Panc1 (cell line): ENCODE data around the gene GRID2. TPM values are rescaled to one million over a fixed set of nuclear protein-coding genes. Genes with fewer than 3 reads are reported as not detected.

Source experiments
- ATAC-seq: fragments of 200-7000 bp; cut with Tn5 transposase; 2 replicates; pipeline ENCODE4 v1.9.1; 2020; ENCODE audit warnings: mild to moderate bottlenecking, moderate library complexity
- BruUV-seq: library from RNA; stranded (reverse); fragments of 400-500 nt; replicated peaks from 2 replicates; lab custom pipeline; 2021; lab: Mats Ljungman, UMichigan
- CTCF ChIA-PET: fragments of 300-600 bp; sonication (Branson Sonifier 250); formaldehyde crosslinking; loops from one replicate; lab custom pipeline; 2022; ENCODE audit warnings: antibody characterized with exemption; lab: Charles Lee
- POLR2A ChIA-PET: fragments of 300-600 bp; sonication (Branson Sonifier 250); formaldehyde crosslinking; loops from one replicate; lab custom pipeline; 2022; ENCODE audit warnings: antibody characterized with exemption; lab: Charles Lee
- DNase-seq: peaks from one replicate; pipeline ENCODE4 v3.0.0-alpha.2; 2010; ENCODE audit warnings: low read depth, low spot score
- H3K27ac ChIP-seq: 2 replicates; pipeline ENCODE4 v1.5.1; 2011; ENCODE audit warnings: mild to moderate bottlenecking, low read length, inconsistent platforms
- H3K27me3 ChIP-seq: fragments of 200-500 bp; sonication (Bioruptor generic); 2 replicates; pipeline ENCODE4 v1.6.0; 2014; ENCODE audit warnings: low read length, inconsistent platforms; ENCODE audit not compliant: control insufficient read depth, insufficient read depth
- H3K36me3 ChIP-seq: fragments of 200-500 bp; sonication (Bioruptor generic); 2 replicates; pipeline ENCODE4 v1.5.1; 2014; ENCODE audit warnings: inconsistent platforms, mild to moderate bottlenecking, low read length, moderate library complexity; ENCODE audit not compliant: control insufficient read depth, insufficient read depth
- H3K4me1 ChIP-seq: 2 replicates; pipeline ENCODE4 v1.5.1; 2011; ENCODE audit warnings: inconsistent platforms, mild to moderate bottlenecking, low read length, moderate library complexity; ENCODE audit not compliant: control insufficient read depth, insufficient read depth
- H3K4me3 ChIP-seq, 2 experiments: 2 replicates each; pipeline ENCODE4 v1.5.1; 2011 to 2012; ENCODE audit warnings: low read depth in 2 of 2, low read length in 2 of 2, mild to moderate bottlenecking in 2 of 2, inconsistent platforms in 1 of 2, moderate library complexity in 1 of 2
- H3K9me3 ChIP-seq: fragments of 200-500 bp; sonication (Bioruptor generic); 2 replicates; pipeline ENCODE4 v1.5.1; 2014; ENCODE audit warnings: low read depth, mild to moderate bottlenecking, inconsistent platforms, low read length, moderate library complexity; ENCODE audit not compliant: control insufficient read depth, insufficient read depth
- POLR2AphosphoS5 ChIP-seq: IDR thresholded peaks from 2 replicates; pipeline ENCODE4 v1.6.1; 2012; ENCODE audit warnings: mild to moderate bottlenecking, low read depth, low read length, moderate library complexity
- SIN3A ChIP-seq: IDR thresholded peaks from 2 replicates; pipeline ENCODE4 v1.6.1; 2012; ENCODE audit warnings: low read depth, mild to moderate bottlenecking, low read length, moderate library complexity, borderline replicate concordance; ENCODE audit not compliant: insufficient read depth
- TCF7L2 ChIP-seq: IDR thresholded peaks from 2 replicates; pipeline ENCODE4 v1.6.1; 2011; ENCODE audit warnings: mild to moderate bottlenecking, low read depth, low read length, inconsistent platforms
- in situ Hi-C: cut with HindIII; loops from 2 replicates; pipeline ENCODE4 v1.10.0; 2016; ENCODE audit warnings: low sequenced_read_pairs, low pct_unique_long_range_greater_than_20kb
- intact Hi-C: fragments of 100-400 bp; cut with micrococcal nuclease; formaldehyde crosslinking; loops from one replicate; pipeline ENCODE4 v1.10.0; 2022; ENCODE audit not compliant: unreplicated experiment
- total RNA-seq: library from RNA; stranded (reverse); gene quantifications from one replicate; pipeline ENCODE4 v1.2.1, GENCODE V29; 2021; ENCODE audit not compliant: unreplicated experiment
- TF ChIP-seq, protein P1 (sequence below): fragments of 450-650 bp; IDR thresholded peaks from 2 replicates; pipeline ENCODE4 v1.5.1; 2017; ENCODE audit warnings: mild to moderate bottlenecking
- TF ChIP-seq, protein P2 (sequence below), 2 experiments: IDR thresholded peaks; 2 replicates each; pipeline ENCODE4 v1.6.1; 2011 to 2012; ENCODE audit warnings: low read depth in 2 of 2, control low read depth in 1 of 2, low read length in 1 of 2, mild to moderate bottlenecking in 1 of 2, moderate library complexity in 1 of 2; ENCODE audit not compliant: insufficient read depth in 1 of 2

The GRID2 gene
- total RNA-seq, 1 experiment from 2014 or later = 0.08 TPM

DNA sequence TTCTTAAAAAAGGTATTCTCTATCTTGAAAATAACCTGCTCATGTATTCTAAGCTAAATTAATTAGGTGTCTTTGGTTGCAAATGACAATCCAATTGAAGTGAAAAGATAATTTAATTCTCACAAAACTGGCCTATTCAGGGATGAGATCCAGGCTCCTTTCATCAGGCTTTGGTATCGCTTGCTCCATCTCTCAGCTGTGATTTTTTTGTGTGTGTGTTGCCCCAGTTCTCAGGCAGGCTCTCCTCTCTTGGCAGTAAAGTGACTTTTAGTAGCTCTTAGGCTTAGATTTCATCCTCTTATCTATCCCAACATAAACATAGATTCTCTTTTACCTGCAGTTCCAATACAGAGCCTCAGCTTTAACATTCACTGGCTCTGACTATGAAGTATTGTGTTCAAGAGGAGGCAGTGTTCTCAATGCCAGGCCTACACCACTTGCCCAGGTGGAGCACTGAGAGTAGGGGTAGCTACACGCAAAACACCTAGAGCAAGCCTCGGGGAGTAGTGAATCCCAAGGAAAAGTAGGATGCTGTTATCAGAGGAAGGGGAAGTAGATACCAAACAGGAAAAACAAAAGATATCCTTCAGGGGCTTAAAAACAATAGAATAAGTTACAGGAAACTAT is 1132.3 kb downstream of the GRID2 start:
- DNase-seq = no peak
- TF ChIP-seq POLR2AphosphoS5 (no peak), SIN3A (no peak), TCF7L2 (no peak)
- TF ChIP-seq, protein P1, sequence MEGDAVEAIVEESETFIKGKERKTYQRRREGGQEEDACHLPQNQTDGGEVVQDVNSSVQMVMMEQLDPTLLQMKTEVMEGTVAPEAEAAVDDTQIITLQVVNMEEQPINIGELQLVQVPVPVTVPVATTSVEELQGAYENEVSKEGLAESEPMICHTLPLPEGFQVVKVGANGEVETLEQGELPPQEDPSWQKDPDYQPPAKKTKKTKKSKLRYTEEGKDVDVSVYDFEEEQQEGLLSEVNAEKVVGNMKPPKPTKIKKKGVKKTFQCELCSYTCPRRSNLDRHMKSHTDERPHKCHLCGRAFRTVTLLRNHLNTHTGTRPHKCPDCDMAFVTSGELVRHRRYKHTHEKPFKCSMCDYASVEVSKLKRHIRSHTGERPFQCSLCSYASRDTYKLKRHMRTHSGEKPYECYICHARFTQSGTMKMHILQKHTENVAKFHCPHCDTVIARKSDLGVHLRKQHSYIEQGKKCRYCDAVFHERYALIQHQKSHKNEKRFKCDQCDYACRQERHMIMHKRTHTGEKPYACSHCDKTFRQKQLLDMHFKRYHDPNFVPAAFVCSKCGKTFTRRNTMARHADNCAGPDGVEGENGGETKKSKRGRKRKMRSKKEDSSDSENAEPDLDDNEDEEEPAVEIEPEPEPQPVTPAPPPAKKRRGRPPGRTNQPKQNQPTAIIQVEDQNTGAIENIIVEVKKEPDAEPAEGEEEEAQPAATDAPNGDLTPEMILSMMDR = no peak
- TF ChIP-seq, protein P2, sequence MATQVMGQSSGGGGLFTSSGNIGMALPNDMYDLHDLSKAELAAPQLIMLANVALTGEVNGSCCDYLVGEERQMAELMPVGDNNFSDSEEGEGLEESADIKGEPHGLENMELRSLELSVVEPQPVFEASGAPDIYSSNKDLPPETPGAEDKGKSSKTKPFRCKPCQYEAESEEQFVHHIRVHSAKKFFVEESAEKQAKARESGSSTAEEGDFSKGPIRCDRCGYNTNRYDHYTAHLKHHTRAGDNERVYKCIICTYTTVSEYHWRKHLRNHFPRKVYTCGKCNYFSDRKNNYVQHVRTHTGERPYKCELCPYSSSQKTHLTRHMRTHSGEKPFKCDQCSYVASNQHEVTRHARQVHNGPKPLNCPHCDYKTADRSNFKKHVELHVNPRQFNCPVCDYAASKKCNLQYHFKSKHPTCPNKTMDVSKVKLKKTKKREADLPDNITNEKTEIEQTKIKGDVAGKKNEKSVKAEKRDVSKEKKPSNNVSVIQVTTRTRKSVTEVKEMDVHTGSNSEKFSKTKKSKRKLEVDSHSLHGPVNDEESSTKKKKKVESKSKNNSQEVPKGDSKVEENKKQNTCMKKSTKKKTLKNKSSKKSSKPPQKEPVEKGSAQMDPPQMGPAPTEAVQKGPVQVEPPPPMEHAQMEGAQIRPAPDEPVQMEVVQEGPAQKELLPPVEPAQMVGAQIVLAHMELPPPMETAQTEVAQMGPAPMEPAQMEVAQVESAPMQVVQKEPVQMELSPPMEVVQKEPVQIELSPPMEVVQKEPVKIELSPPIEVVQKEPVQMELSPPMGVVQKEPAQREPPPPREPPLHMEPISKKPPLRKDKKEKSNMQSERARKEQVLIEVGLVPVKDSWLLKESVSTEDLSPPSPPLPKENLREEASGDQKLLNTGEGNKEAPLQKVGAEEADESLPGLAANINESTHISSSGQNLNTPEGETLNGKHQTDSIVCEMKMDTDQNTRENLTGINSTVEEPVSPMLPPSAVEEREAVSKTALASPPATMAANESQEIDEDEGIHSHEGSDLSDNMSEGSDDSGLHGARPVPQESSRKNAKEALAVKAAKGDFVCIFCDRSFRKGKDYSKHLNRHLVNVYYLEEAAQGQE (IDR thresholded peaks at IDR 0.05; ENCODE audit: insufficient read depth in 1 of 2, low read depth in 2 of 2, low read length in 1 of 2) = no peak
- H3K36me3 ChIP-seq = no peaks in the 10 kb centered on the region
- in situ Hi-C loops (no loop called here), intact Hi-C loops (no loop called here)
- no peak overlapping the region for H3K4me3 ChIP-seq
- H3K27me3 ChIP-seq = no peaks in the 10 kb centered on the region
- no peaks in the 10 kb centered on the region for H3K4me1 ChIP-seq
- no peak for ATAC-seq
- no TSS peak for BruUV-seq
- CTCF ChIA-PET = no interaction called here
- POLR2A ChIA-PET = no interaction called here
- no peak overlapping the region for H3K27ac ChIP-seq
- H3K9me3 ChIP-seq = no peaks in the 10 kb centered on the region

DNA sequence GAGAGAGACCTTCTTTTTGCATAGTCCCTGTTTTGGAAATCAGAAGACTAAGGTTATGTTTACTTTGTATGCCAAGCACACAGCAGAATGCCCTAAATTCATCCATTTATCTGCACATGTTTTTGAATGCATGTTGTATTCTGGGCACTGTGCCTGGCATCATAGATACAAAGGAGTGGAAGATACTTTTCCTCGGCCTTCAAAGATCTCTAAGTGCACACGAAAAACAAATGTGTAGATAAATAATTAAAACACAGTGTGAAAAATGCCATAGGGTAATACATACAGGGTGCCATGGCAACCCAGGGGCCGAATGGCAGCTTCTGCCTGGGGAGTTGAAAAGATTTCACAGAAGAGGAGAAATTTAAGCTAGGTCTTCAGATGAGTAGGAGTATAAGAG is 1134.2 kb downstream of the GRID2 start:
- CTCF ChIA-PET = no interaction called here
- Histone ChIP-seq H3K27me3 (no peaks in the 10 kb centered on the region), H3K36me3 (no peaks in the 10 kb centered on the region), H3K27ac (no peak overlapping the region), H3K9me3 (no peaks in the 10 kb centered on the region), H3K4me3 (no peak overlapping the region), H3K4me1 (no peaks in the 10 kb centered on the region)
- no TSS peak for BruUV-seq
- in situ Hi-C loops (no loop called here), intact Hi-C loops (no loop called here)
- ATAC-seq (no peak), DNase-seq (no peak)
- TF ChIP-seq POLR2AphosphoS5 (no peak), TCF7L2 (no peak), SIN3A (no peak)
- POLR2A ChIA-PET = no interaction called here

DNA sequence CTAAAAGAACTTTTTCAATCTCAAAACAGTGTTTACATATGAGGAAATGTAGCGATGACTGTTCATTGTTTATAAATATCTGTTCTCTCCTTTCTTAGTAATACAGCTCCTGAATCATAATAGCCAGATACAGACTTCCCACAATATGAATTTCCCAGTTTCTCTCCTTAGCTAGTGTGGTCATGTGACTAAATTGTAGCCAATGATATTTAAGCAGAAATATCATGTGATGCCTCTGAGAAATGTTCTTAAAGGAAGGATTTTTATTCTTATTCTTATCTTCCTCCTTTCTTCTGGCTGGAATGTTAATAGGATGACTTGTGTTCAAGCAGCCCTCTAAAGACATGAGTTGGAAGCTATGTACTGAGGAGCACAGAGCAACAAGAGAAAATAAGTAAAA is 1141.1 kb downstream of the GRID2 start:
- no peaks in the 10 kb centered on the region for H3K9me3 ChIP-seq
- in situ Hi-C loops = no loop called here
- DNase-seq (no peak), ATAC-seq (no peak)
- no peaks in the 10 kb centered on the region for H3K27me3 ChIP-seq
- H3K27ac ChIP-seq = no peak overlapping the region
- ChIA-PET CTCF (no interaction called here), POLR2A (no interaction called here)
- H3K36me3 ChIP-seq = no peaks in the 10 kb centered on the region
- H3K4me3 ChIP-seq = no peak overlapping the region
- H3K4me1 ChIP-seq = no peaks in the 10 kb centered on the region
- TF ChIP-seq, protein P1 = no peak
- no peak for TF ChIP-seq TCF7L2
- no peak for TF ChIP-seq SIN3A
- TF ChIP-seq, protein P2 (IDR thresholded peaks at IDR 0.05; ENCODE audit: insufficient read depth in 1 of 2, low read depth in 2 of 2, low read length in 1 of 2) = no peak
- no peak for TF ChIP-seq POLR2AphosphoS5
- intact Hi-C loops = no loop called here
- no TSS peak for BruUV-seq
